ENCODE data around the gene SLPI.

DNA sequence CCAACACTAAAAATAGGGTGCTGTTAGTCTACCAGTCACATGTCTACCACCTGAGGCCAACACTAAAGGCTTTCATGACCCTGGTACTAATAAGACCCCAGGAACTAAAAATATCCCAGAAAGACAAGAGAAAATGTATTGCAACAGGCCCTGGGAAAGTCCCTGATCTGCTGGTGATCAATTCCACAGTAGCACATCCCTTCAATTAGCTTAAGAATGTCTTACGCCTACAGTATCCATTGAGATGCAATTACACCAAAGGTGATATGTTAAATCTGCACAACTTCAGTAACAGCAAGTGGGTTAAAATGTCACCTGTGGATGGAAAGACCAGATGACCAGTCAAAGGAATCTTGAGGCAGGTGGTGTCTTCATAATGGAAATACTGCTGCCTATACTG is 44.4 kb downstream of the SLPI start:
- TF ChIP-seq, protein P1, sequence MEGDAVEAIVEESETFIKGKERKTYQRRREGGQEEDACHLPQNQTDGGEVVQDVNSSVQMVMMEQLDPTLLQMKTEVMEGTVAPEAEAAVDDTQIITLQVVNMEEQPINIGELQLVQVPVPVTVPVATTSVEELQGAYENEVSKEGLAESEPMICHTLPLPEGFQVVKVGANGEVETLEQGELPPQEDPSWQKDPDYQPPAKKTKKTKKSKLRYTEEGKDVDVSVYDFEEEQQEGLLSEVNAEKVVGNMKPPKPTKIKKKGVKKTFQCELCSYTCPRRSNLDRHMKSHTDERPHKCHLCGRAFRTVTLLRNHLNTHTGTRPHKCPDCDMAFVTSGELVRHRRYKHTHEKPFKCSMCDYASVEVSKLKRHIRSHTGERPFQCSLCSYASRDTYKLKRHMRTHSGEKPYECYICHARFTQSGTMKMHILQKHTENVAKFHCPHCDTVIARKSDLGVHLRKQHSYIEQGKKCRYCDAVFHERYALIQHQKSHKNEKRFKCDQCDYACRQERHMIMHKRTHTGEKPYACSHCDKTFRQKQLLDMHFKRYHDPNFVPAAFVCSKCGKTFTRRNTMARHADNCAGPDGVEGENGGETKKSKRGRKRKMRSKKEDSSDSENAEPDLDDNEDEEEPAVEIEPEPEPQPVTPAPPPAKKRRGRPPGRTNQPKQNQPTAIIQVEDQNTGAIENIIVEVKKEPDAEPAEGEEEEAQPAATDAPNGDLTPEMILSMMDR (IDR thresholded peaks at IDR 0.05; ENCODE audit: low read depth, low read length, poor library complexity, severe bottlenecking): no peak
- TF ChIP-seq EZH2phosphoT487 (IDR thresholded peaks at IDR 0.05; ENCODE audit: borderline replicate concordance, low read length): no peak
